Heart right ventricle (tissue), 16 donors: ENCODE measurements around the gene IL11. TPM values are rescaled to one million over a fixed set of nuclear protein-coding genes. Genes with fewer than 3 reads are reported as not detected.

Source experiments
- ATAC-seq, 8 donors: fragments of 200-7000 bp; cut with Tn5 transposase; one replicate each; pipeline ENCODE4 v1.9.1; 2020; ENCODE audit warnings: mild to moderate bottlenecking in 8 of 8, moderate library complexity in 8 of 8, moderate number of reproducible peaks in 1 of 8
- DNase-seq, 2 donors: peaks; one replicate each; pipeline ENCODE4 v3.0.0-alpha.2; 2020
- H3K27ac ChIP-seq, 10 donors: fragments of 200-600 bp; sonication (generic) in 2 of 10; one replicate each; pipeline versions ENCODE4 v1.5.0 to v1.8.0; 2020 to 2022; ENCODE audit warnings: mild to moderate bottlenecking in 3 of 10
- H3K27me3 ChIP-seq, 7 donors: fragments of 200-600 bp; one replicate each; pipeline ENCODE4 v1.8.0; 2021 to 2022; ENCODE audit warnings: mild to moderate bottlenecking in 2 of 7
- H3K36me3 ChIP-seq, 9 donors: fragments of 200-600 bp; sonication (generic) in 1 of 9; one replicate each; pipeline versions ENCODE4 v1.5.0 to v1.8.0; 2020 to 2022; ENCODE audit warnings: mild to moderate bottlenecking in 2 of 9
- H3K4me1 ChIP-seq, 9 donors: fragments of 200-600 bp; sonication (generic) in 1 of 9; one replicate each; pipeline versions ENCODE4 v1.5.0 to v1.8.0; 2020 to 2022; ENCODE audit warnings: mild to moderate bottlenecking in 4 of 9
- H3K4me3 ChIP-seq, 10 donors: fragments of 200-600 bp; sonication (generic) in 2 of 10; one replicate each; pipeline versions ENCODE4 v1.5.0 to v1.8.0; 2020 to 2022; ENCODE audit warnings: mild to moderate bottlenecking in 7 of 10, moderate library complexity in 2 of 10
- H3K9me3 ChIP-seq, 11 donors: fragments of 200-600 bp in 10 of 11; sonication (generic) in 2 of 11; one replicate each; pipeline versions ENCODE4 v1.5.0 to v1.8.0; 2013 to 2022; ENCODE audit warnings: mild to moderate bottlenecking in 2 of 11, control low read depth in 1 of 11, moderate library complexity in 1 of 11
- CTCF ChIP-seq, 9 donors: fragments of 200-600 bp; sonication (generic) in 2 of 9; IDR thresholded peaks; one replicate each; pipeline versions ENCODE4 v1.5.0 to v1.8.0; 2021 to 2022; ENCODE audit warnings: antibody characterized with exemption in 9 of 9, mild to moderate bottlenecking in 5 of 9, moderate library complexity in 1 of 9
- WGBS, 2 donors: extraction: QIAGEN DNeasy Blood & Tissue Kit; methylation state at CpG; one replicate each; pipeline ENCODE4 v1.1.7; 2013; ENCODE audit warnings: inconsistent platforms in 1 of 2; 5-methylcytosine and 5-hydroxymethylcytosine counted together
- intact Hi-C, 10 donors: fragments of 100-400 bp; cut with DNase I; formaldehyde crosslinking; loops; one replicate each; pipeline versions ENCODE4 v1.11.1 to v1.14.2; 2022
- polyA plus RNA-seq, 2 donors: library from polyadenylated mRNA; stranded (reverse); fragments of 200-250 nt; gene quantifications; one replicate each; pipeline ENCODE4 v1.2.3, GENCODE V29; 2013
- total RNA-seq, 10 donors: library from RNA; stranded (reverse); fragmentation: NEBNext Ultra II Directional in 3 of 10; extraction: Animal tissue kit (Norgen Biotek cat#: 25700) in 3 of 10; gene quantifications; one replicate each; pipeline versions ENCODE4 v1.2.1 to v1.2.4, GENCODE V29; 2021 to 2023
- donor health status: Arrhythmogenic right ventricular cardiomyopathy.
- donor health status: ischemic (EF 13 %, LVEDD 7.1; RV severe dilation, severe dysfunction).
- donor health status: healthy with polysubstance abuse.
- donor health status: DM: no; HTN: yes; CAD: no.
- donor health status: DM: no; HTN: no; CAD: no.
- donor health status: ischemic (EF 25% LVEDD 6.9; RV normal size, moderate dysfunction).
- donor health status: ischemic (EF 25% LVEDD 5.7; RV mildly dilated, moderate dysfunction).
- donor health status: healthy.
- donor health status: DM: yes; HTN: yes; CAD: no.
- donor health status: Ischemic cardiomyopathy.
- donor health status: ischemic (EF 35%, LVEDD 5.7; RV mildly dilated, moderate dysfunction).
- donor health status: nonischemic (EF 11% LVEDD 7.7; RV severe dilation, severe dysfunction).
- donor health status: DM: yes; HTN: yes; CAD: no.
- donor health status: PGD.
- donor health status: ischemic (EF 29% LVEDD 5.4; RV normal size, mild dysfunction).
- donor health status: nonischemic (EF 23%, LVEDD 6.1; RV moderate dilation, normal function).

Gene IL11
- total and polyA plus RNA-seq, 12 donors: 0.30 to 0.37 TPM; not detected in 10

GRCh38 chr19:55389386-55390317 is 19.4 kb upstream of the IL11 start:
- DNase-seq (no peak), ATAC-seq (no peak)
- Histone ChIP-seq H3K27me3 (no peaks in the 10 kb centered on the region), H3K27ac (no peak overlapping the region), H3K36me3 (peaks cover 0 to 63% (median 41%) of the 10 kb centered on the region in 9 donors), H3K9me3 (no peaks in the 10 kb centered on the region), H3K4me3 (no peak overlapping the region), H3K4me1 (peaks cover 20 to 47% (median 32%) of the 10 kb centered on the region in 9 donors)
- intact Hi-C loops: loop anchor here in 4 of 10 donors (5.0 to 10.0 kb wide), 4 partner anchors 73 to 107 kb away; partner anchors contain the start of genes BRSK1 (in 1 of the 4), C19orf85 (in 1 of the 4), HSPBP1 (in 1 of the 4) and ISOC2 (in 1 of the 4)
- no peak for TF ChIP-seq CTCF (IDR thresholded peaks at IDR 0.05)
- WGBS, 2 donors: 85 to 86% methylated on average over 21 of the region's 21 CpGs

- no peak for TF ChIP-seq CTCF (IDR thresholded peaks at IDR 0.05)
- ATAC-seq (no peak), DNase-seq (no peak)
- Histone ChIP-seq H3K4me3 (peak overlapping the region in 8 of 10 donors; percentile 74 to 99 (median 82)), H3K4me1 (peaks cover 27 to 58% (median 44%) of the 10 kb centered on the region in 9 donors), H3K27me3 (no peaks in the 10 kb centered on the region), H3K9me3 (no peaks in the 10 kb centered on the region), H3K36me3 (peaks cover 0 to 63% (median 41%) of the 10 kb centered on the region in 9 donors), H3K27ac (no peak overlapping the region)
- 89 to 90% methylated on average over 24 of the region's 24 CpGs for WGBS, 2 donors
- intact Hi-C loops: loop anchor here in 4 of 10 donors (5.0 to 10.0 kb wide), 4 partner anchors 74 to 106 kb away; partner anchors contain the start of genes BRSK1 (in 1 of the 4), C19orf85 (in 1 of the 4), HSPBP1 (in 1 of the 4) and ISOC2 (in 1 of the 4)
Observed at GRCh38 chr19:55387736-55388497, 17.7 kb upstream of the IL11 start.

DNA sequence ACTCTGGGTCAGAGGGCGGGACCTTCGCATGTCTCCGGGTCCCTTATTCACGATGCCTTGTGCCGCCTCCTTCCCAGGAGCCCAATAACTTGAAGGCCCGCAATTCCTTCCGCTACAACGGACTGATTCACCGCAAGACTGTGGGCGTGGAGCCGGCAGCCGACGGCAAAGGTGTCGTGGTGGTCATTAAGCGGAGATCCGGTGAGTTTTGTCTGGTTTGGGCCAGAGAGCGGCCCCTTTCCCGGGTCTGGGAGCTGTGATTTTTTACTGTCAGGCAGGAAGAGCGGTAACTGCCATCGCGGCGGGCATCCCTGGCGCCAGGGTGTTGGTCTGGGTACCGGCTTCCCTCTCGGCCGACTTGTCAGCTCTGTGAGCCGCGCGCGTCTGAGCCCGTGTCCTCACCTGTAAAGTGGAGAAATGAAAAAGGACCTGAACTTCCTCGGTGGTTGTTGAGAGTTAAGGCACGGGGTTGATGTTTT is 16.3 kb upstream of the IL11 start:
- 6% methylated on average over 33 of the region's 33 CpGs for WGBS, 2 donors
- no peak for DNase-seq
- Histone ChIP-seq H3K36me3 (peaks cover 0 to 51% (median 35%) of the 10 kb centered on the region in 9 donors), H3K9me3 (no peaks in the 10 kb centered on the region), H3K4me1 (peaks cover 27 to 60% (median 44%) of the 10 kb centered on the region in 9 donors), H3K4me3 (peak overlapping the region; percentile 74 to 99 (median 80)), H3K27me3 (no peaks in the 10 kb centered on the region), H3K27ac (peak overlapping the region; percentile 25 to 97 (median 91))
- no peak for TF ChIP-seq CTCF (IDR thresholded peaks at IDR 0.05)
- intact Hi-C loops: loop anchor here in 4 of 10 donors (5.0 to 10.0 kb wide), 4 partner anchors 76 to 104 kb away; partner anchors contain the start of genes BRSK1 (in 1 of the 4), C19orf85 (in 1 of the 4), HSPBP1 (in 1 of the 4) and ISOC2 (in 1 of the 4)
- no peak for ATAC-seq
